NCI-H1092 treated with DMSO at 0.1 percent for 48 hours (cell line): ENCODE data around the gene CD300LD.
"Not testable (repeated sequence)": the region's sequence is repeated elsewhere in the genome, so short reads cannot be mapped to it uniquely, and the experiment has no call there.

Source experiments
- DNase-seq: peaks from one replicate; lab custom pipeline; 2025; lab: John Stamatoyannopoulos, UW

CD300LD gene

DNA sequence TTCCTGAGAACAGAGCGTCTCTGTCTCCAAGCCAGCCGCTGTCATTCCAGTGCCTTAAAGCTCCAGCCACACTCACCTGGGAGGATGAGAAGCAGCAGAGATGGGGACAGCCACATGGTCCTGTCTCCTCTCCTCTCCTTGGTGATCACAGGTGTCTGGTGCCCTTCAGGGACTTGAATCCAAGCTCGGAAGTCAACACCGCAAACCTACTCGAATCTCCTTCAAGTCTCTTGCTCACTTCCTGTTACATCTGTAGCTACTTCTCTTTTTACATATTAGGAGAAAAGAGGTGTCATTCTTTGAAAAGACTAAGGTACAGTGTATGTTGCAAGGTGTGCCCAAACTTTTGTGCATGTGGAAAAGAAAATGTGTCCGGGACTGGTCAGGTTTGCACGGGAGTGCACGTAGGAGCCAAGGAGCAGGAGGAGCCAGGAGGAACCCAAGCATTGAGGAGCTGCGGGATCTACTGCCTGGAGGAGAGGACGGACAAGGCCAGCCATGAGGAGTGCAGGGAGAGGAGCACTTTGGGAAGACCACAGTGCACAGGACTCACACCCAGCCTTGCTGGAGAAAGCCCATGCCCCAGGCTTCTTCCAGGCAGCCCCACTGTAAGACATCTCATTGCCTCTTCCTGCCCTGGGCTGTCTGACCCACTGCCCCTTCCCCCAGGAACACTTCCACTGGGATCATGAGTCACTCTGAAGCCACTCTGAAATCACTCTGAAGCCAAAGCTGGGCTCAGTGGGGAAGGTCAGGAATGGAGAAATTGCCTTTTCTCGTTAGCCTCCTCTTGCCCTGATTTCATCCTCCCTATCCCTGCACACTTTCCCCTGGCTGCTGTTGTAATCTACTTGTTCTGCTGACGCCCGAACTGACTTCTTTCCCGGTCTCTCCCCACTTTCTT lies at the start of gene CD300LD:
Gene CD300LD (minus strand): TSS at position 197 of the 904 bp plus-strand sequence. CDS start 81 bp downstream, at position 116.
- no peak for DNase-seq

DNA sequence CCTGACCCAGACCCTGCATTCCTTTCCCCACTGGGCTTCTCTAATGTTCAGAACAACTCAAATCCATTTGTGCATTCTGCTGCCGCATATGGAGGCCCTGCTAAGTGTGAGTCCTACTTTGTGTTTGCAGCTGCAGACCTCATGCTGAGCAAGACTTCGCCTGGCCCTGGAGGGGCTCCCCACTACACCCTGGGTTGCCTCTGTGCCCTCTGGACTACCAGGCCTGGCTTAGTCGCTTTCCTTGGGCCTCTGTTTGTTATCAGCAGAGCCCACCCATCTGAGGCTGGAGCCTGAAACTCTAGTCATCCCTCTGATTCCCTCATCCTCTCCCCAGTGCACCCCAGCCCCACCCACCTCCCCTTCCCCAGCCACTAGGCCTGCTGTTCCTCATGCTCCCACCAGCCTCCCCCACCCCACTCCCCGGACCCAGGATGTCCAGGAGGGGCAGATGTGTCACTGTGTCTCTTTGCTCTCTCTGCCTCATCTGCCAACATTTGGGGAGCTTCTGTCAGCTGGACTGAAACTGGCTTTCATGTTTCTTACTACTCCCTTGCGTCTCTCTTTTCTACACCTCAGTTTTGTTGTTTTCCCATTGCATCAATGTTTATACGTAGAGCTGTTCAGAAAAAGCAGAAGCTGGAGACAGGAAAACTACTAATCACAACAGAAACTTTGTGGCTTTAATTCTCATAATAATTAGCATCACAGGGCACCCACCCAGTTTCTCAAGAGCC lies 49.3 kb upstream of the CD300LD start:
- DNase-seq: no peak

DNA sequence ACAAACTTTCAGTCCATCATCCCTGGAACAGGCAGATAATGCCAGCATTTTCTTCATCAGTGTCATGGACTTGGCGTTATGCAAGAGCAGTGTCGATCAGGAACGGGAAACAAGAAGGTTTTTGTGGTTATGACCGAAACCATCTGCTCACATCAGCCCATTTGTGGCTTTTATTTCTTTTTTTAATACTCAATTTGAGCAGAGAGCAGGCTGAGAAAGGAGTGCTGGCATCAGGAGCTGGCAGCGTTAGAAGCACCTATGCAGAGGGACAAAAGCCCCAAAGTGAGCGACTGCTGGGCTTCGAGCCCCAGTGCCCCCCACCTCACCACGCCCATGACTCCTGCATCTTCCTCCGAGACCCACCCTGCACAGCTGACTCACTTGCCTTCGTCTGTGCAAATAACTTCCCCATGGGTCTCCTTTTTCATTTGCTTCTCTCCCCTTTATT lies 47.6 kb upstream of the CD300LD start:
- DNase-seq: no peak

DNA sequence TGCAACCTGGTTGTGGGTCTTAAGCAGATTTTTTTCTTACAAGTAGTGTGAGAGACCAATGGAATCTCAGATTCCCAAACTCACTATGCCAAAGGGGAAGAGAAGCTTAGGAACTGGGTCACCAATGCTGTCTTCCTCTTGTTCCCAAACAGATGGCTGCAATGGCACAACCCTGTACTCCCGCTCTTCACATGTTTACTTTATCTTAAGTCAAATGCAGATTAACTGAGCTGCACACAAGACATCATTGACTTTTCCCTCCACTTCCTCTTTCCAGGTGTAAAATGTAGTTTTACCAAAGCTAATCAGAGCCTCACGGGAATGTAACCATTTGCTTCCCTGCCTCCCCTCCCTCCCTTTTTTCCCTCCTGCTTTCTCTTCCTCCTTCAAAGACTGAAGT lies 45.8 kb upstream of the CD300LD start:
- no peak for DNase-seq

DNA sequence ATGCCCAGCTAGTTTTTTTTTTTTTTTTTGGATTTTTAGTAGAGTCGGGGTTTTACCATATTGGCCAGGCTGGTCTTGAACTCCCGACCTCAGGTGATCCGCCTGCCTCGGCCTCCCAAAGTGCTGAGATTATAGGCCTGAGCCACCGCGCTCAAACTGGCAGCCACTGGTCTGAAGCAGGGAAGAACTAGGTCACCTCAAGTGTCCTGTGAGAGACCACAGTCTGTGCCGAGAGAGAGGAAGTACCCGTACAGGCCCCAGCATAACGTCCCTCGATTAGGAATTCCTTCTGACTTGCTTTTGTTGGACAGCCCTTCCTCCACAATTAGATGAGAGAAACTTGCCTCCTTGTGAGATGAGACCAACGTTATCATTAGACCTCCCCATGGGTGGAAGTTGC lies 45.2 kb upstream of the CD300LD start:
- DNase-seq: no peak

DNA sequence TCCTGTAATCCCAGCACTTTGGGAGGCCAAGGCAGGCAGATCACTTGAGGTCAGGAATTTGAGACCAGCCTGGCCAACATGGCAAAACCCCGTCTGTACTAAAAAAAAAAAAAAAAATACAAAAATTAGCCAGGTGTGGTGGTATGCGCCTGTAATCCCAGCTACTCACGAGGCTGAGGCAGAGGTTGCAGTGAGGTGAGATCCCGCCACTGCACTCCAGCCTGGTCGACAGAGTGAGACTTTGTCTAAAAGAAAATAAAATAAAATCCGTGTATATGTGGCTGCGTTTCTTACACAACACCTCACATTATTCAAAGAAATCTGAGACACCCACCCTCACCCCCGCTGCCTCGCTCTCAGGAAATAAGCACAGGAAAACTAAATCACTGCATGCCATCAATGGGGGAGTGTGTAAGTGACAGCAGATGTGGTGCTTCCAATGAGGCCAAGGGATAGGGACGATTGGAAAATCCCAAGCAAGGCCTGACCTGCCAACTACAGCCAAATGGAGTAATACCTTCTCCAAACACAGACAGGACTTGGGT lies 44.5 kb upstream of the CD300LD start:
- DNase-seq: not testable (repeated sequence)

DNA sequence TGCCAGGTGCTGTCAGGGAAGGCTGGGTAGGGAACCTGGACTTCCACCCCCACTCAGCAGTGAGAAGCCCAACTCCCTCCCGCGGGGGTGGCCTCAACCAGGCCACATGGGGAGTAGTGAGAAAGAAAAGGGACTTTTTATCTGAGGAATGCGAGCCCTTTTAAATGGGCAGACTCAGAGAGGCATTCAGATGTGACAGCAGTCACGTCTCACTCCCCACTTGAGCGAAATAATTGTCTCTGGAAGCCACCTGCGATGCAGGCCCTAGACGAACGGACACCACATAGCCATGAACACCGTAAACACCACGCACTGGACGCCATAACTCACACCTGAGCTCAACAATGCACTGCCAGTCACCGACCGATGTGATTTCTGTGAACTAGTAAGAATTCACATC lies 43.3 kb upstream of the CD300LD start:
- DNase-seq: no peak

DNA sequence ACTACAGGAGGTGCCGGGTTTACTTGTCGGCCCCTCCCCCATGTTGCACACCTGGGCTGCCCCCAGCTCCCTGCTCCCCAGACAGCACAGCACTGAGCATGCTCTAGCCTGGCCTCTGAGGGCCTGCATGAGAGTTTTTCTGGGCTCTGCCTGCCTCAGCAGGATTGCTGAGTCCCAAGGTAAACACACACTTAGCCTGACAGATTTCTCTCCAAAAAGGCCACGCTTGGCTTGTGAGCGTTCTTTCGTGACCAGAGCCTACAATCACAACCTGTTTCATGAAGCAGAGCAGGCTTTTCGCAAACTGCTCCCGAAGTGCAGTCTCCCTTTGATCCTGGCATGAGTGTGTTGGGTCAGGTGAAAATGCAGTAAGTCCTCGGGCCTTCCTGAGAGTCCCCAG lies 41.2 kb upstream of the CD300LD start:
- no peak for DNase-seq

DNA sequence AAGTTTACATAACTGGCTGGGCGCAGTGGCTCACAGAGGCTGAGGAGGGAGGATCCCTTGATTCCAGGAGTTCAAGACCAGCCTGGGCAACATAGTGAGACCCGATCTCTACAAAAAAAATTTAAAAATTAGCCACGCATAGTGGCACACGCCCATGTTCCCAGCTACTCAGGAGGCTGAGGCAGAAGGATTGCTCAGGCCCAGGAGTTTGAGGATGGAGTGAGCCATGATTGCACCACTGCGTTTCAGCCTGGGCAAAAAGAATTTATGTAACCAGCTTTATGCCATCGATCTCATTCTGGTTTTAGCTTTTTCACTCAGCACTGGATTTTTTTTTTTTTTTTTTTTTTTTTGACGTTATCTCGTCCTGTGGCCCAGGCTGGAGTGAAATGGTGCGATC lies 40.5 kb upstream of the CD300LD start:
- DNase-seq: no peak

DNA sequence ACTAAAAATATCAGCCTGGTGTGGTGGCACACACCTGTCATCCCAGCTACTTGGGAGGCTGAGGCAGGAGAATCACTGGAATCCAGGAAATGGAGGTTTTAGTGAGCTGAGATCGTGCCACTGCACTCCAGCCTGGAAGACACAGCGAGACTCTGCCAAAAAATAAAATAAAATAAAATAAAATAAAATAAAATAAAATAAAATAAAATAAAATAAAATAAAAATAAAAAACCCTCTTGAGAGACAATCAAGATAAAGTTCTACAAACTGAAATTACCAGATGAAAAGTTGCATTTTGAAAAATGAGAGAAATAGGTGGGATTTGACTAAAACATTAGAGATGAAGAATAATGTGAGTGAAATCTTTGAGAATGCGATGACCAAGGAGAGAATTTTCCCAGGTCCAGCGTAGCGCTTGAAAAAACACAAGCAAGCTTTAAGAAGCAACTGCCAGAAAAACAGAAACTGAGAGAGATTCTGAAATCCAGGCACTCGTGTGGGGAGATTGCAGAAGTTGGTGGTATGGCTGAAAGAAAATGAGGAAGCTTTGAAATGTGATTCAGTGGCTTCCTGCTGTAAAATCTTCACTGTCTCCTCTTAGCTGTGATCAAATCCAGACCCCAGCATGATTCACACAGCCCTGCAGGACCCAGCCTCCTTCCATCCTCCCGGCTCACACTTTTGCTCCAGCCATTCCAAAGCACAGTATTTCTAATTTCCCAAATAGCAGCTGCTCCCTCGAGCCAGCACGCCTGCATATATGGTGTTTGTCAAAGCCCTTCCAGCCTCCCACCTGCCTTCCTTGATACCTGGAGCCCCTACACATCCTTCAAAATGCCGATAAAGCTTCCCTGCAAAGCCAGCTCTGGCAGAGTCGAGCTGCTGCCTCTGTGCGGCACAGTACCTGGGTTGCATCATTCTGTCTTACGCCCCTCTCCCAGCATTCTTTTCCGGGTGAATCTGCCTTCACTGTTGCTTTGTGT lies 39.7 kb upstream of the CD300LD start:
- DNase-seq: no peak

DNA sequence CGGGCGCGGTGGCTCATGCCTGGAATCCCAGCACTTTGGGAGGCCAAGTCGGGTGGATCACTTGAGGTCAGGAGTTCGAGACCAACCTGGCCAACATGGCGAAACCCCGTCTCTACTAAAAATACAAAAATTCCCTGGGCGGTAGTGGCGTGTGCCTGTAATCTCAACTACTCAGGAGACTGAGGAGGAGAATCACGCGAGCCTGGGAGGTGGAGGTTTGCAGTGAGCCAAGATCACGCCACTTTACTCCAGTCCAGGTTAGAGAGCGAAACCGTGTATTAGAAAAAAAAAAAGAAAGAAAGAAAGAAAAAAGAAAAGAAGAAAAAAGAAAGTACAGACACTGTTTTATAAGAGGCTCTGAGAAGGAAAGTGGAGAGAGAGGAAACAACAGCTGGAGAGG lies 38.2 kb upstream of the CD300LD start:
- DNase-seq: not testable (repeated sequence)

DNA sequence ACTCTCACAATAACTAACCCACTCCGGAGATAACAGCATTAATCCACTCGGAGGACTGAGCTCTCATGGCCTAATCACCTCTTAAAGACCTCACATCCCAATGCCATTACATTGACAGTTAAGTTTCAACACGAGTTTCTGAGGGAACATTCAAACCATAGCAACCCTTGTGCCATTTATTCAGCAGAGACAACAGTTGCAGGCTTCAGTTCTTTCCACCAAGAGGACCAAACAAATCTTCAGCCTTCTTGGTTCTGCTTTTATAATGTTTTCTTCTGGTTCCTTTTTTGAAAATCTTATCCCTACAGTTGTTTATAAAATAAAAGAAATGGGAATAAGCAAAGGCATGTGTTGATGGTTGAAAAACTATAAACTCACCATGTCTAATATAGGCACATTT lies 33.6 kb upstream of the CD300LD start:
- no peak for DNase-seq

DNA sequence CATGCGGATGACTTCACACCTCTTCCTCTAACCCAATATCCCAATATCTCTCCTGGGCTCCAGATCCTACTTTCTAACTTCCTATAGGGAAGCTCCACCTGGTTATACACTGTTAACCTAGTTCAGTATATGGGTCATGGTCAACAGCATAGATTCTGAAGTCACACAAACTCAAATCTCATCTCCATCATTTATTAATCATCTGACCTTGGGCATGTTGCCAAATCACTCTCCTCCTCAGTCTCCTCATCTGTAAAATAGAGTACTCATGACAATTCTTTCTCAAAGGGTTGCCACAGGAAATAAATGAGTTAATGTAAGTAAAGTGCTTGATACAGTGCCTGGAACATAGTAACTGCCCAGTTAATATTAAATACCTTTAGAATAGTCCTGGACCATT lies 32.0 kb upstream of the CD300LD start:
- no peak for DNase-seq

DNA sequence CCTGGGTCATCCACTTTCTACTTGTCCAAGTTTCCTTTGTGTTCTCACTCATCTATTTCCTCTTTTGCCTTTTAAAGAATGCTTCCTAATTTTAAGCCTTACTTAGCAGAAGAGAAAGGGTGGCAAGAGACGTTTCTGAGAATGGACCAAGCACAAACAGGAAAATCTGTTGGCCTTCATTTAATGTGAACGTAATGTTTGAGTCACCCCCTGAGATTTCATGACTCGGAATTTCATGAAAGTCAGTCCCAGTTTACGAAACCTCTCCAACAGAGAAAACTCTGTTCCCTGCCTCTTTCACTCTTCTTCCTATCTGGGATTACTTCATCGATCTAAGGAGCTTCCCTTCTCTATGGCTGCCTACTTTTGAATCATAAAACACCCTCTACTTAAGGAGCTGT lies 31.6 kb upstream of the CD300LD start, which contains the start of gene CD300E:
Gene CD300E (minus strand): TSS at position 46 of the 401 bp plus-strand sequence. CDS start 117 bp downstream, outside the sequence.
- no peak for DNase-seq

DNA sequence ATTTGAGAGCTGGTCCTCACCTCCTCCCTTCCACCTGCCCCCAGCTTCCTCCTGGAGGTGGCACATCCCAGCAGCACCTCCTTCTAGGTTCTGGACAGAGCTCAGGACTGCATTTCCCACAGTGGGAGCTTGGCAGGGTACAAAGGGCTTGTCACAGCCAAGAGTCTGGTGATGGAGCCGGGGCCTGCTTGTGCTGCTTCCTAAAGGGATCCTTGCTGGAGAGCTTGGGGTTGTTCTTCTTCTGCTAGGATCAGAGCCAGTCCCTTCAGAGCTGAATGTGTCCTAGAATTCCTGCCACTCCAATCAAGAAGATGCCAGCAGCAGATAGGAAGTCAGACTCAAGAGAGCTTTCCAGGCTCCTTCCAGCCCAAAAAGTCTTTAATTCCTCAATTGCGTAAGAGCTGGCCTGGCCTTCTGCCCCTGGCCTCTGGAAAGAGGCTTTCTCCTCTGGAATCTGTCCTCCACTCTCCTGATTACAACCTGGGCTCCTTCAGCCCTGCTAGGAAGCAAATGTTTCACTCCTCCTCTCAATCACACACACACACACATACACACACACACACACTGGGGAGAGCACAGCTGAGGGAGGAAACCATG lies 27.1 kb upstream of the CD300LD start:
- DNase-seq: no peak

DNA sequence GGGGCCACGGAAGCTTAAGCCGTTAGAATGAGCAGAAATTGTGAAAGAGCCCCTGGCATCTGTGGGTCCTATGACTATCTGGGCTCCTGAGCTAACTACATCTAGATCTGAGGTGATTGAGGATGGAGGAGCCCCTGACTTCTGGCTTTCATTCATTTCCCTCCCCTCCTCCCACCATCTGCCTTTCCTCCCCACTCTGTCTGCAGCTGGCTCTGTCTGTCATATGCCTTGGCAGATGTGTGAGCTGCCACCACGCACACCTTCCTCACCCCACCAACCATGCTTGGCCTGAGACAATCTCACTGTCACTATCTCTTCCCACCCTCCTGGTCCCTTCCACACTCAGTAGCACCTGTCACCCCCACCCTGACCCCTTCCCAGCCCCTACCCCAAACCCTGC lies 26.4 kb upstream of the CD300LD start:
- DNase-seq: no peak

DNA sequence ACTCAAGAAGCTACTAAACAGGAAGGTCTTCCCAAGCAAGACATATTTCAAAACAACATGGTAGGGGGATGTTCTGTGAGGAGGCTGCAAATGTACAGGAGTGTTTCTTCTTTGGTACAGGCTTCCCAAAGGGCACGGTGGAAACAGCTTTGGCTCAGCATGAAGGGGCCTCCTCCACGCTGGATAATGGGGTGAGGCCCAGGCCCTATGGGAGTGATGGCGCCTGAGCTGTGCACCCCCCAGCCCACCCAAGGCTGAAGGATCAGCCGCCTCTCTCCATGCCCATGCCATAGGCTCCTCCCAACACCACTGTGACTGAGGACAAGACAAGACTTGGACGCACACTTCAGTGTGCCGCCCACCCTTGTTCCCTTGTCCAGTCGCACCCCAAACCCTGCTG lies 24.6 kb upstream of the CD300LD start:
- DNase-seq: no peak

DNA sequence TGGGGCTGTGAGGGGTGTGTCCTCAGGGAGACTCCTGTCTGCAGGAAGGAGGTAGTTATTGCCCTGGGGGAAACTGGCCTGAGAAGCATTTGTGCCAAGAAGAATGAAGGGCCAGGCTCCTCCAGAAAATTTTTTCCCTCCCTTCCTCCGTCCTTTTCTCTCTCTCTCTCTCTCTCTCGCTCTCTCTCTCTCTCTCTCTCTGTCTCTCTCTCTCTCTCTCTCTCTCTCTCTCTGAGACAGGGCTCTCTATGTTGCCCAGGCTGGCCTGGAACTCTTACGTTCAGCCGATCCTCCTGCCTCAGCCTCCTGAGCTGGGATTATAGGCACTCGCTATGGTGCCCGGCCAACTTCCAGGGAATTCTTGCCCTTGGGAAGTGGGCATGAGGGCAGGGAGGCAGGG lies 20.0 kb upstream of the CD300LD start:
- DNase-seq: no peak

DNA sequence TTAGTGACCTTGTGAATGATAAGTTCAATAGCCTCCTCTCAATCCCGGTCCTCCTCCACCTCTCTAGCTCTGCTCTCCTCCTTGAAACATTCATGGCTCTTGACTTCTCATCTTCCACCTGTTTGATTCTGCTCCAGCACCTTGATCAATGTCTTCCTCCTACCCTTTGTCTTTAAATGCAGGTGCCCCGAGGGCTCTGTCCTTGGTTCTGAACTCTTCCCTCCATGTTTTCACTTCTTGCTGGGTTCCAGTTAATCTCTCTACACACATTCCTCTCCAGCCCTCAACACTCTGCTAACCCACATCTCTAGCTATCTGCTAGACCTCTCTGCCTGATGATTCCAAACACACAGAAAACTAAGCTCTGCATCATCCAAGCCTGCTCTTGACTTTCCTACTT lies 18.0 kb upstream of the CD300LD start:
- no peak for DNase-seq

DNA sequence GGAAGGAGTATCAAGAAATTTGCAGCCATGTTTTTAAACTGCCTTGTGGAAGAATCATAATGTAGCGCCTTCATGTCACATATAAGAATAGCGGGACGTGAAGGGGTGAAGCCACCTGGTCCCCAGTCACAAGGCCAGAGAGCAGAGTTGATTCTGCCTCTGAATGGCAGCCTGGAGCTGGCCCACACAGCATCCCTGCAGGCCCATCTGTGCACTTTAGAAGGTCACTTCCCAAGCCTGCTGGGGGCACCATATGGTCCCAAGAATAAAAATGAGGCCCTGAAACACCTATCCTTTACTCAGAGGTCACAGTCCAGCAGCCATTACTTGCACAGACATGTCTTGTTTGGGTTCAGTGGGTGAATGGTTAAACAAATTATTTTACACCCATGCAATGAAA lies 16.4 kb upstream of the CD300LD start:
- DNase-seq: no peak

DNA sequence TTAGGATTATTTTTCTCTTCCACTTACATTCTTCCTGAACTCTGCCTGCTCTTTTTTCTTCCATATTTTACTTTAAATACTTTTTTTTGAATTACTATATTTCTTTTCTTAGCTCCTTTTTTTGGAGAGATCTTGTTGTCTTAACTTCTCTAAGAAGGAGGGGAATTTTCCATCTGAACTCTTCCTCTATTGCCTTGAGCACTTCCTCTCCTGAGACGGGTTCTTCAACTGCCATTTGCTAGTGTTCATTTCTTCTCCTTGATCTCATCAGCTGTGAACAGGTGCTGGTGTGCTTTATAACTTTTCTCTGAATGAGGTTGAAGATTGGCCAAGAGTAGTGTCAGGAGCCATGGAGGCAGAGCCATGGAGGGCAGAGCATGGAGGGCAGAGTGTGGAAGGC lies 15.1 kb upstream of the CD300LD start:
- no peak for DNase-seq
